RWPE1 (cell line): ENCODE data around the gene H6PD.

Source experiments
- CTCF ChIA-PET: fragments of 350-600 bp; sonication (Branson Sonifier 250); formaldehyde crosslinking; extraction: SDS; loops from one replicate; lab custom pipeline; 2021; lab: Yijun Ruan, JAX
- POLR2A ChIA-PET: fragments of 400-600 bp; formaldehyde crosslinking; extraction: SDS; loops from one replicate; lab custom pipeline; 2020; ENCODE audit warnings: antibody characterized with exemption; ENCODE audit not compliant: low non-redundant PET; lab: Yijun Ruan, JAX
- DNase-seq: peaks from one replicate; pipeline ENCODE4 v3.0.0; 2012; ENCODE audit warnings: low spot score
- H3K27ac ChIP-seq: fragments of 450-650 bp; 2 replicates; pipeline ENCODE4 v1.5.1; 2017
- TF ChIP-seq, protein P1 (sequence below): fragments of 450-650 bp; conservative IDR thresholded peaks from 2 replicates; pipeline ENCODE4 v1.5.1; 2017; ENCODE audit warnings: low read depth, mild to moderate bottlenecking

Gene H6PD

DNA sequence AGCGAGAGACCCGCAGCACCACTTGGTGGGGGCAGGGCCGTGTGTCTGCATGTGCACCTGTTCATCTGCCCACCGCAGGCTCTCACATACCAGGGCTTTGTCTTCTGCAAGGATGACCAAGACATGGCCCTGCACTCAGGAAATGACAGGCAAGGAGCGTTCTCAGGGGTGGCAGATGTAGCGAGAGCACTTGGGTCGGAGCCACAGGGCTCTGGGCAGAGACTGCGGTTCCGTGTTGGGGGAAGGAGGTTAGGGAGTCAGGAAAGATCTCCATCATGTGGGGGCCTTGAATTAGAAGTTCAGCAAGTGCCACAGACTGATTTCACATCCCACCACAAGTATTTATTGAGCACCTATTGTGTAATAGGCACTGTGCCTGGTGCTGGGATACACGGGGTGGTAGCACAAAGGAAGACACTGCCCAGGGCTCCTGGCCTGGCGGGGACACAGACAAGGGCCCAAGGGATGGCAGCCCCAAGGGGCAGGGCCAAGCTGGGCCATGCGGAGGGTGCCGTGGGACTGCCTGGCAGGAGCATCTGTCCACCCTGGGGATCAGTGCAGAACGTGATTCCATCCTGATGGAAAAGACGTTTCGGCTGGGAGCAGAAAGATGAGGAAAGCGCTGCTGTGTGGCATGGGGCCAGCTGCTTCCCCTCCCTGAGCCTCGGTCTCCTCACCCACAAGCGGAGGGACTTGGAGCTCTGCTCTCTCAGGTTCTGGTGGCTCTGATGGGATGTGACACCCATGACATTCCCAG lies 46.7 kb downstream of the H6PD start:
- H3K27ac ChIP-seq, result peak overlapping the region; percentile 69
- DNase-seq, result no peak
- CTCF ChIA-PET, result interaction anchor here (0.5 to 1.4 kb wide), 5 partner anchors 9 to 210 kb away, joined by 3 read pairs; no protein-coding TSS in a partner anchor
- POLR2A ChIA-PET, result no interaction called here
- TF ChIP-seq, protein P1, sequence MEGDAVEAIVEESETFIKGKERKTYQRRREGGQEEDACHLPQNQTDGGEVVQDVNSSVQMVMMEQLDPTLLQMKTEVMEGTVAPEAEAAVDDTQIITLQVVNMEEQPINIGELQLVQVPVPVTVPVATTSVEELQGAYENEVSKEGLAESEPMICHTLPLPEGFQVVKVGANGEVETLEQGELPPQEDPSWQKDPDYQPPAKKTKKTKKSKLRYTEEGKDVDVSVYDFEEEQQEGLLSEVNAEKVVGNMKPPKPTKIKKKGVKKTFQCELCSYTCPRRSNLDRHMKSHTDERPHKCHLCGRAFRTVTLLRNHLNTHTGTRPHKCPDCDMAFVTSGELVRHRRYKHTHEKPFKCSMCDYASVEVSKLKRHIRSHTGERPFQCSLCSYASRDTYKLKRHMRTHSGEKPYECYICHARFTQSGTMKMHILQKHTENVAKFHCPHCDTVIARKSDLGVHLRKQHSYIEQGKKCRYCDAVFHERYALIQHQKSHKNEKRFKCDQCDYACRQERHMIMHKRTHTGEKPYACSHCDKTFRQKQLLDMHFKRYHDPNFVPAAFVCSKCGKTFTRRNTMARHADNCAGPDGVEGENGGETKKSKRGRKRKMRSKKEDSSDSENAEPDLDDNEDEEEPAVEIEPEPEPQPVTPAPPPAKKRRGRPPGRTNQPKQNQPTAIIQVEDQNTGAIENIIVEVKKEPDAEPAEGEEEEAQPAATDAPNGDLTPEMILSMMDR, result no peak

DNA sequence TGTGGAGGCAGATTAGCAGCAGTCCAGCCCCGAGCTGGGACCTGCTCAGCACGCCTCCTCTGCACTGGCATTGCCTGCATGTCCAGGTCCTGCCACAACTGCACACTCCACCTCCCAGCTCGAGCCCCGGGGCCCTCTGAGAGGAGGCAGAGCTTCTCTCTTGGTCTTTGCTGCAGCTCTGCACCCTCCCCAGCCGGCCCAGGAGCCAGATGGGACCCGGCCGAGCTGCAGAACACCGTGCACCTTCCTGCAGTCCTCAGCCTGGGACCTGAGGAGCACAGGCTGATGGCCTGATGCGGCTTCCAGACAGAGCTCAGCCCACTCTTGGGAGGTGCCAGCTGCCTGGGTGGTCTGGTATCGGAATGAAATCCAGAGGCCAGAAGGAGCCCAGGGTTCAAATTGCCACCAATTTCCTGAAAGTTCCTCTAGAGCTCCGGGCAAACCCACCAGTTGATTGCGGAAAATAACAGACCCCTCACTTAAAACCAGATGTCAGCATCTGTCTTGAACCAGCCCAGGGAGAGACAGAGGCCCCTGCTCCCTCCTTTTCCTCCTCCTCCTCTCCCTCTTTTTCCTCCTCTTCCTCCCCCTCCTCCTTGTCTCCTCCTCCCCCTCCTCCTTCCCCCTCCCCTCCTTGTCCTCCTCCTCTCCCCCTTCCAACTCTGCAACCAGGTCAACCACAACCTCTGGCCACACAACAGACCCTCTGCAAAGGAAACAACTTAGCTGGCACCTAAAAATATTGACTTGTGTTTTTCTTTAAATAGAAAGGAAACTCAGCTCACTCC lies 47.5 kb downstream of the H6PD start:
- peak overlapping the region; percentile 24; the same call in 1 of the 2 replicates for H3K27ac ChIP-seq
- ChIA-PET CTCF (interaction anchor here (0.5 to 1.4 kb wide), 3 partner anchors 56 to 209 kb away, joined by 3 read pairs; no protein-coding TSS in a partner anchor), POLR2A (no interaction called here)
- no peak for DNase-seq
- TF ChIP-seq, protein P1, result no peak

DNA sequence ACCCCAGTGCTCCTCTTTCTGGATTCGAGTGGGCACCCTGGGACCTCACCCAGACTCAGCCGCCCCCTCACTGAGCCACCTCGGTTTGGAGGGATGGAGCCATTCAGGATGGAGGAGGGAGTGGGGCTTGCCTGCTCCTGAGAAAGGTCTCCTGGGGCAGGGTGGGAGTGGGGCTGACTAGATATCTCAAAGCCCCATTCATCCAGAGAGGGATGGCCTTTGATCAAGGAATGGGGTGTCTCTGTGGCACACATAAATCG lies 48.1 kb downstream of the H6PD start:
- TF ChIP-seq, protein P1, result no peak
- ChIA-PET CTCF (interaction anchor here (1.4 kb wide), 1 partner anchor 208 kb away, joined by 3 read pairs; no protein-coding TSS in a partner anchor), POLR2A (no interaction called here)
- no peak for DNase-seq
- H3K27ac ChIP-seq, result no peak overlapping the region

DNA sequence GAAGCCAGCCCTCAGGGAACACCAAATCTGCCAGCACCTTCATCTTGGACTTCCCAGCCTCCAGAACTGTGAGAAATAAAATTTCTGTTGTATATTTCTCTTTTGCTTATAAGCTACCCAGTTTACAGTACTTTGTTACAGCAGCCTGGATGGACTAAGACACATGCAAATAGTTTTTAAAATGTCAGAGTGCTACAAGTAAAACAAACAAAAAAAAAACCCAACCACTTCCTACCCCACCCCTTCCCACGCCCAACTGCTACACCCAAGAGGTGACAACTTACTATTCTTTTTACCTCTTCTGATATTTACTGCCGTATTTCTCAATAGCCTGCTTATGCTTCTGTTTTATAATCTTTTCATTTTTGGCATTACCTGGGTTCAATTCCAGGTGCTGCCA lies 49.5 kb downstream of the H6PD start:
- ChIA-PET CTCF (no interaction called here), POLR2A (no interaction called here)
- no peak for DNase-seq
- H3K27ac ChIP-seq, result no peak overlapping the region
- TF ChIP-seq, protein P1, result no peak

- H3K27ac ChIP-seq, result no peak overlapping the region
- TF ChIP-seq, protein P1, result no peak
- ChIA-PET POLR2A (no interaction called here), CTCF (no interaction called here)
- no peak for DNase-seq
These were observed 52.0 kb downstream of the H6PD start for GRCh38 chr1:9286556-9286955.

GRCh38 chr1:9289090-9289534 lies 54.5 kb downstream of the H6PD start:
- POLR2A ChIA-PET, result no interaction called here
- DNase-seq, result no peak
- no peak overlapping the region for H3K27ac ChIP-seq
- CTCF ChIA-PET, result interaction anchor here (0.5 to 2.4 kb wide), 14 partner anchors 12 to 673 kb away, joined by 3 to 15 read pairs (median 5); partner anchors contain the start of gene H6PD
- TF ChIP-seq, protein P1, result peak; percentile 68
